A673 (cell line): Measurements from ENCODE around the gene RBM3. TPM values are rescaled to one million over a fixed set of nuclear protein-coding genes. Genes with fewer than 3 reads are reported as not detected.

ENCODE experiments used
- BruUV-seq: library from RNA; stranded (reverse); fragments of 400-500 nt; replicated peaks from 2 replicates; lab custom pipeline; 2021; lab: Mats Ljungman, UMichigan
- CTCF ChIA-PET: fragments of 300-600 bp; sonication (Branson Sonifier 250); formaldehyde crosslinking; loops from one replicate; lab custom pipeline; 2022; ENCODE audit warnings: antibody characterized with exemption; lab: Charles Lee
- POLR2A ChIA-PET: fragments of 300-600 bp; sonication (Branson Sonifier 250); formaldehyde crosslinking; loops from one replicate; lab custom pipeline; 2022; ENCODE audit warnings: antibody characterized with exemption; ENCODE audit not compliant: low non-redundant PET; lab: Charles Lee
- DNase-seq: peaks from one replicate; pipeline ENCODE4 v3.0.0-alpha.2; 2015; ENCODE audit warnings: low spot score
- H3K27ac ChIP-seq: fragments of 200-600 bp; sonication (generic); 2 replicates; pipeline ENCODE4 v1.5.1; 2016; ENCODE audit warnings: mixed run types, low read depth, mild to moderate bottlenecking, mixed read lengths, antibody characterized with exemption, low read length; ENCODE audit not compliant: poor library complexity, severe bottlenecking
- H3K27me3 ChIP-seq: fragments of 200-600 bp; sonication (generic); replicated peaks from 2 replicates; pipeline ENCODE4 v1.6.1; 2017; ENCODE audit warnings: mixed run types, low read depth, mild to moderate bottlenecking, mixed read lengths, antibody characterized with exemption, low read length; ENCODE audit not compliant: insufficient read depth, poor library complexity
- H3K36me3 ChIP-seq: fragments of 200-600 bp; sonication (generic); 2 replicates; pipeline ENCODE4 v1.6.1; 2016; ENCODE audit warnings: mixed run types, mild to moderate bottlenecking, mixed read lengths, antibody characterized with exemption, low read length; ENCODE audit not compliant: insufficient read depth, poor library complexity, severe bottlenecking
- H3K4me1 ChIP-seq: fragments of 200-600 bp; sonication (generic); 2 replicates; pipeline ENCODE4 v1.6.1; 2017; ENCODE audit warnings: mixed run types, mild to moderate bottlenecking, mixed read lengths, antibody characterized with exemption, low read length; ENCODE audit not compliant: insufficient read depth, poor library complexity, severe bottlenecking
- H3K4me3 ChIP-seq: fragments of 200-600 bp; sonication (generic); 2 replicates; pipeline ENCODE4 v1.5.1; 2016; ENCODE audit warnings: low read depth, mixed run types, mild to moderate bottlenecking, mixed read lengths, low read length; ENCODE audit not compliant: poor library complexity, severe bottlenecking
- H3K9me3 ChIP-seq: fragments of 200-600 bp; sonication (generic); 2 replicates; pipeline ENCODE4 v1.6.1; 2016; ENCODE audit warnings: mixed run types, low read depth, mild to moderate bottlenecking, mixed read lengths, antibody characterized with exemption, low read length; ENCODE audit not compliant: poor library complexity, severe bottlenecking
- EZH2 ChIP-seq: fragments of 200-600 bp; sonication (generic); IDR thresholded peaks from 2 replicates; pipeline ENCODE4 v1.6.1; 2017; ENCODE audit warnings: borderline replicate concordance, low read depth, mild to moderate bottlenecking, mixed read lengths, antibody characterized with exemption, low read length; ENCODE audit not compliant: poor library complexity, severe bottlenecking
- intact Hi-C: fragments of 100-400 bp; cut with micrococcal nuclease; formaldehyde crosslinking; loops from one replicate; pipeline ENCODE4 v1.10.0; 2022; ENCODE audit not compliant: unreplicated experiment
- total RNA-seq: library from RNA; stranded (reverse); gene quantifications from 2 replicates; pipeline ENCODE4 v1.2.3, GENCODE V29; 2021
- TF ChIP-seq, protein P1 (sequence below): fragments of 300-800, 200-600 bp; sonication (generic); conservative IDR thresholded peaks from 2 replicates; pipeline ENCODE4 v1.5.1; 2017; ENCODE audit warnings: low read depth, mild to moderate bottlenecking, antibody characterized with exemption, low read length, moderate library complexity, mixed read lengths

Gene RBM3
- total RNA-seq, 1 experiment from 2014 or later, result 259 TPM

DNA sequence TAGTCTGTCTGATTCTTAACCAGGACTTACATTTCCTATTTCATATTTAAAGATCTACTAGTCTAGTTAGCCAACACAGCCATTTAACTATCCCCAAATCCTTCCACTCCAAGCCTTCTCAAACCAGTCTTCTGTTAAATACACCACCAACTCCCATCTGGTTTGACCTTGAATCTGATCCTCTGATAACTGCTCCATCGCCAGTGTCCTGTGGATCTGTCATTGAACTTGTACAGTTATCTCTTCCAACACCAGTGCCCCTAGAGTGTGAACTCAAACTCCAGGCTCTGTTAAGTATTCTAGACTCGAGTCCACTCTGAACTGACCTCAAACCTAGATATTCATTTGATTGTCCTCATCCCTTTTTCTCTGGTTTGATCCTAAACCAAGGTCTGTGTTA is 37.4 kb downstream of the RBM3 start:
- BruUV-seq, result no TSS peak
- H3K27ac ChIP-seq, result no peak overlapping the region

DNA sequence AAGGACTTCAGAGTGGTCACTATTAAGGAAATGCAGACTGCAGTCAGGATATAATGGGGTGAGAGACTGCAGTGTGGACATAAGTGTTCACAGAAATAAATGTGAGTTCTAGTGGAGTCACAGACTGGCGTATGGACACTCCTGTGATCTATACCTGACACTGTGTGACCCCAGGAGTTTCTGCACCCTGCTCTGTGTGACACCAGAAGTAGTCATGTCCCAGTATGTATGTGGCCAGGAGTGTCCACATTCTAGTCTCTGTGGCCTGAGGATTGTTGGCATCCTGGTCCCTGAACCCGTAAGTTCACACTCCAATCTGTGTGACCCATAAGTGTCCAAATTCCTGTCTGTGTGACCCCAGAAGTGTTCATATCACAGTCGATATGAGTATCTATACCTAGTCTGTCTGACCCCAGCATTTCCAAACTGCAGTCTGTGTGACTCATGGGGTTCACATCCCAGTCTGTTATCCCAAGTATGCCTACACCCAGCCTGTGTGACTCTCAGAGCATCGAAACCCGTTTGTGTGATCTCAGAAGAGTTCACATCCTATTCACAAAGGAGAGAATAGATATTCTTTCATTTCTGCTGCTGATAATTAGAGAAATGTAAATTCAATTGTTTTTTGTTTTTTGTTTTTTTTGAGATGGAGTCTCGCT is 39.3 kb downstream of the RBM3 start:
- H3K36me3 ChIP-seq, result no peaks in the 10 kb centered on the region
- H3K27me3 ChIP-seq, result no peaks in the 10 kb centered on the region
- TF ChIP-seq EZH2, result no peak
- TF ChIP-seq, protein P1, sequence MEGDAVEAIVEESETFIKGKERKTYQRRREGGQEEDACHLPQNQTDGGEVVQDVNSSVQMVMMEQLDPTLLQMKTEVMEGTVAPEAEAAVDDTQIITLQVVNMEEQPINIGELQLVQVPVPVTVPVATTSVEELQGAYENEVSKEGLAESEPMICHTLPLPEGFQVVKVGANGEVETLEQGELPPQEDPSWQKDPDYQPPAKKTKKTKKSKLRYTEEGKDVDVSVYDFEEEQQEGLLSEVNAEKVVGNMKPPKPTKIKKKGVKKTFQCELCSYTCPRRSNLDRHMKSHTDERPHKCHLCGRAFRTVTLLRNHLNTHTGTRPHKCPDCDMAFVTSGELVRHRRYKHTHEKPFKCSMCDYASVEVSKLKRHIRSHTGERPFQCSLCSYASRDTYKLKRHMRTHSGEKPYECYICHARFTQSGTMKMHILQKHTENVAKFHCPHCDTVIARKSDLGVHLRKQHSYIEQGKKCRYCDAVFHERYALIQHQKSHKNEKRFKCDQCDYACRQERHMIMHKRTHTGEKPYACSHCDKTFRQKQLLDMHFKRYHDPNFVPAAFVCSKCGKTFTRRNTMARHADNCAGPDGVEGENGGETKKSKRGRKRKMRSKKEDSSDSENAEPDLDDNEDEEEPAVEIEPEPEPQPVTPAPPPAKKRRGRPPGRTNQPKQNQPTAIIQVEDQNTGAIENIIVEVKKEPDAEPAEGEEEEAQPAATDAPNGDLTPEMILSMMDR, result no peak
- H3K27ac ChIP-seq, result no peak overlapping the region
- intact Hi-C loops, result no loop called here
- no peak overlapping the region for H3K4me3 ChIP-seq
- ChIA-PET CTCF (no interaction called here), POLR2A (no interaction called here)
- no peaks in the 10 kb centered on the region for H3K4me1 ChIP-seq
- DNase-seq, result no peak
- BruUV-seq, result no TSS peak
- no peaks in the 10 kb centered on the region for H3K9me3 ChIP-seq

More for the DNA sequence above, 37.4 kb downstream of the RBM3 start:
- no peak for DNase-seq
- Histone ChIP-seq H3K27me3 (no peaks in the 10 kb centered on the region), H3K9me3 (no peaks in the 10 kb centered on the region), H3K4me1 (no peaks in the 10 kb centered on the region), H3K4me3 (no peak overlapping the region), H3K36me3 (no peaks in the 10 kb centered on the region)
- TF ChIP-seq, protein P1, result no peak
- no peak for TF ChIP-seq EZH2
- CTCF ChIA-PET, result no interaction called here
- POLR2A ChIA-PET, result no interaction called here
- intact Hi-C loops, result no loop called here

DNA sequence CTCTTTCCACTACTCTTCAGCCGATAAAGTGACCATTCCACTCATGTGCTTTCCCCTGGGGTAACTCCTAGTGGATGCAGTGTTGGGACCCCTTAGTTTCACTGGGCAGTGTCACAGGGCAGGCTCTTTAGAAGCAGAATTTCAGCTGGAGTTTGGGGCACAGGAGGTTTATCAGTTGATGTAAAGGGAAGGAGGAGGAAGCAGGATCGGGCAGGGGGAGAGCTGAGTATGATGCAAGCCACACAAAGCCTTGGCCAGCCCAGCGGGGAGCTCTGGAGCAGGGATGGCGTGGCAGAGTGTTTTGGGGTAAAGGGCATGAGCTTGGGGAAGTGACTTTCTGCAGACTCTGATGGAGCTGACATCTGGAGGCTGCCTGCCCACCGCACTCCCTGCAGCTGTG is 42.3 kb downstream of the RBM3 start:
- intact Hi-C loops, result no loop called here
- no peaks in the 10 kb centered on the region for H3K9me3 ChIP-seq
- no peak for TF ChIP-seq EZH2
- TF ChIP-seq, protein P1, result no peak
- BruUV-seq, result no TSS peak
- ChIA-PET CTCF (no interaction called here), POLR2A (no interaction called here)
- H3K27me3 ChIP-seq, result no peaks in the 10 kb centered on the region
- H3K36me3 ChIP-seq, result no peaks in the 10 kb centered on the region
- H3K4me1 ChIP-seq, result no peaks in the 10 kb centered on the region
- no peak for DNase-seq
- no peak overlapping the region for H3K4me3 ChIP-seq
- H3K27ac ChIP-seq, result no peak overlapping the region
